GM18508 (cell line): ENCODE data around the gene ACTG1.

Source experiments
- ATAC-seq: cut with Tn5 transposase; IDR thresholded peaks from one replicate; pipeline ENCODE4 v1.9.1; 2021; ENCODE audit warnings: moderate number of reproducible peaks; ENCODE audit not compliant: insufficient read depth, unreplicated experiment

The ACTG1 gene

DNA sequence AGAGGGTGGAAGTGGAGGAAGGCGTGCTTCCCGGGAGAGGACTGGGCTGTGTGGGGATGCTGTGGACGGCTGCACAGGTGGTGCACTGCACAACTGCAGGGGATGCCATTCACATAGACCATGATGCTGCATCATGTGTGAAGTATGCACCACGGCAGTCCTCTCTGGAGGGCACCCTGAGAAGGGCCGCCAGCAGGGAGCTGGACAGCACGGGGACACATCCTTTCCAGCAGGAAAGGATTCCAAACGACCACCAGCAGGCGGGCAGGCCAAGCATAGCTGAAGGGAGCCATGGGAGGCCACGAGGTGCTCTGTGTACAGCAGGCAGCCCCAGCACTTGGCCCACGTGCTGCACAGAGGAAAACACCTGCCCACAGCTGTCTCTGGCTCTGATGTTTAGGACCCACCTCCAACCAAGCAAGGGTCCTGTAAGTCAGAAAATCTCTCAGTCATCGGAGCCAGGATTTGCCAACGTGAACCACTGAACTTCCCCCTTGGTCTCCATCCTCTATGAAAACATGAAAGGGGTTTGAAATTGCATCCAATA, 10.1 kb downstream of the ACTG1 start:
- ATAC-seq = no peak

DNA sequence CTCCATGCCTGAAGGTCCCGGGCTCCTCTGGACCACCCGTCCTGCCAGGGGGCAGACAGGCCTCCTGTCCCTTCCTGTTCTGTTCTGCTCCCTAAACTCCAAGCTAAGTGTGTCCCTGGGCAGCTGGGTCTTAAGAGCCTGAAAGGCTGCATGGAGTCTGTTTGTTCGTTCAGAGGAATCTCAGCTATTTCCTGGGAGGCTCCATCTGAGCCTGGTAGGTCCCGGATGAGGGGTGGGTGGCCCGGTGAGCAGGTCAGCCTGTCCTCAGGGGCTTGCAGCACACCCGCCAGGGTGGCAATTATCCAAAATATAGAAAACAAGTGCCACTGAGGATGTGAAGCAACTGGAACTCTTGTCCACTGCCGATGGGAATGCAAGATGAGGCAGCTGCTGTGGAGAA, 12.6 kb downstream of the ACTG1 start:
- no peak for ATAC-seq

DNA sequence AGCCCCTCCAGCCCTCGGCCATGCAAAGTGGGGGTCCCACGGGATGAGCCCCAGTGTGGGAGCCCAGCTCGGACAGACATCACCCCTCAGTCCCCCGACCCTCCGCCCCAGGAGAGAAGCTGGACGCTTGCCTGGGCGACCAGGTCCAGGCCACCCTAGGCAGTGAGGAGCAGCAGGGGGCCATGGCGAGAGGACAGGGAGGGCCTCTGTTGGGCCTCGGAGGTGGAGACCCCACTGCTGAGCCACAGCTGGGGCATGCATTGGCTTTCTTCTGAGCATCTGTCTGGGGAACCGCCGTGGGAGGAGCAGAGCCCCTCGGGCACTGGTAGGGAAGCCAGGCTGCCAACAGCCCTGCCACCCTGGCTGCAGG, 13.0 kb downstream of the ACTG1 start:
- ATAC-seq = no peak

DNA sequence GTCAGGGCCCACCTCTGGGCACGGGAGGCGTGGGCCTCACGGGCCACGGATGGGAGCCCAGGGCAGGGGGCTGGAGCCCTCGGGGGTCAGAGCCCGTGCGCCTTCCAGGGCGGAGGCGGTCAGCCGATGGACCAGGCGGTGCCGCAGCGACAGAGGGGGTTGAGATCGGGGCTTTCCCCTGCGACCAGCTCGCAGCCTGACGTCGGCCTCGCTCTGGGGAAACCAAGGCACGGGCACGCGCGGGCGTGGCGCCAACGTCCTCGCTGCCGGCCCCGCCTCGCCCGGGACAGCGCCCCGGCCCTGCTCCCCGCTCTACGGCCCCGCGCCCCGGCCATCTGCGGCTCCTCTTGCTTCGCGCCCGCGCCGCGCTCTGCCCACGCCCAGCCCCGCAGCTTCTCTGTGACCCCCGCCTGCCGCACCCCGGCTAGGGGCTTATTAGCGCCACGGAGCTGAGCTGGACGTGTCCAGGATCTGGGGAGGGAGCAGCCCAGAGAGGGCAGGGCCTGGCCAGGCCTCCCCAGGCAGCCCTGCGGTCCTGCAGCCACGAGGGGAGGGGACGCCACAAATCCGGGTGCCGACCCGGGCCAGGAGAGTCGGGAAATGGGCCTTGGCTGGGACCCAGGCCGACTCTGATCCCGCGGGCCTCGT, 13.5 kb downstream of the ACTG1 start:
- ATAC-seq = no peak

DNA sequence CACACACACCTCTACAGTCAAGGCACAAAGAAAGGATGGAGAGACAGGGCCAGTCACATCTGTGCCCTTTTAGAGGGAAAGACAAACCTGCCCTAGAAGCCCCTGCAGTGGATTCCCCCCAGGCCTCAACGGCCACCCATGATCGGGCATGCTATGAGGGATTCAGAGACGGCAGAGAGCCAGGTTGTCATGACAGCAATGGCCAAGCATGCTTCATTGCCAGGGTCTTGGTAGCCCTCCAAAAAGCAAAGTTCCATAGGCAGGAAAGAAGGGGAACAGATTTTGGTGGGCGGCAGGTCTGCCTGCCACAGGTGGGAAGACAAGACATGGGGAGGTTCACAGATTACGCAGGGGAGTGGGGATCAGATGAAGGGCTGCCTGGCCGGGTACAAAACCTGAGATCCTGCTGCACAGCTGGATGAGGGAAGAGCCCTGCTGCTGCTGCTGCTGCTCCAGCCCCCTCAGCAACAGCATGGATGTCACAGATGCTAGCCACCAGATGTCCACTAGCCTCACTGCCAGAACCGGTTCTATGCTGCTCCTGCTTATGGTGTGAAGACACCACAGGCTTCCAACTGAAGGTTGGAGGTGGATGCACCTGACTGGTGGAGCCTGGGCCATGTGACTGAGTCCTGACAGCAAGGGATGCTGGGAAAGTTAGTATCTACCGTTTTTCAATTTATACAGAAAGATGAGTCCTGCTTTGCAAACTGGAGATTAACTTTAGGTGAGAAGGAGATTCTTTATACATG, 17.8 kb downstream of the ACTG1 start:
- ATAC-seq = no peak

DNA sequence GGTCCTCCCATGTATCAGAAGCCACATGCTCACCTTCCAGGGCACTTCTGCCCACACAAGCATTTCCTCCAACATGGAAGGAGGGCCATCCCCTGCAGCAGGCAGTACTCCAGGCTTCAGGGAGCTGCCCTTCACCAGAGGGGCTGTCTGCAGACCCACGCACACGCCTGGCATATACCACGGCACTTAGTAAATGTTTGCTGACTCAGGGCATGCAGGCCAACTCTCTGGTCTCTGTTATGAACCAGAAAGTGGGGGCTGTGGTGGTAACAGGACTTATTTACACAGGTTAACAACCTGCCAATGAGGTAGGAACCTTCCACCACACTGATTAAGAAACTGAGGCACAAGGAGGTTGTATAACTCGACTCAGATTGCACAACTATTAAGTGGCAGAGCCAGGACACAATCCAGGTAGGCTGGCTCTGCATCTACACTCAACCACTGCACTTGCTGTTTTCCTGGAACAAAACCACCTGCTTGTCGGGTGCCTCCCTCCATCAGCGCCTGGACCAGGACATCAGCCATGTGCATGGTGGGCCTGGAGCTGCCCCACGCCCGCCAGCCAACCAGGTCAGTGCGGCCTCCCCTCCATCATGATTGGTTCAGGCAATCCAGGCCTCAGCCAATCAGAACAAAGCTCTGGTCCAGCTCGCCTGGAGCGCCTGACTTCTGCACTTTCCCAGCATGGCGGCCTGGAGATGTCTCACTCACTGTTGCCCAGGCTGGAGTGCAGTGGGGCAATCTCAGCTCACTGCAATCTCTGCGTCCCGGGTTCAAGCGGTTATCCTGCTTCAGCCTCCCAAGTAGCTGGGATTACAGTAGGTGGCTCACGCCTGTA, 19.2 kb downstream of the ACTG1 start:
- no peak for ATAC-seq

DNA sequence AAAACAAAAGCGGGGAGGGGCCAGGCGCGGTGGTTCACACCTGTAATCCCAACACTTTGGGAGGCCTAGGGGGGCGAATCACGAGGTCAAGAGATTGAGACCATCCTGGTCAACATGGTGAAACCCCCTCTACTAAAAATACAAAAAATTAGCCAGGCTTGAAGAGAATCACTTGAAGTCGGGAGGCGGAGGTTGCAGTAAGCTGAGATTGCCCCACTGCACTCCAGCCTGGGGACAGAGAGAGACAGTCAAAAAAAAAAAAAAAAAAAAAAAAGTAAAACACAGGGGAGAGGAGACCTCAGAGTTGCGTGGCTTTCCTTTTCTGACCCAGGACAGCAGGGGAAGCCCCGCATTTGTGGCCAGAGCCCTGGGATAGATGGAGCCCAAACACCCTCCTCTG, 19.9 kb downstream of the ACTG1 start:
- no peak for ATAC-seq

DNA sequence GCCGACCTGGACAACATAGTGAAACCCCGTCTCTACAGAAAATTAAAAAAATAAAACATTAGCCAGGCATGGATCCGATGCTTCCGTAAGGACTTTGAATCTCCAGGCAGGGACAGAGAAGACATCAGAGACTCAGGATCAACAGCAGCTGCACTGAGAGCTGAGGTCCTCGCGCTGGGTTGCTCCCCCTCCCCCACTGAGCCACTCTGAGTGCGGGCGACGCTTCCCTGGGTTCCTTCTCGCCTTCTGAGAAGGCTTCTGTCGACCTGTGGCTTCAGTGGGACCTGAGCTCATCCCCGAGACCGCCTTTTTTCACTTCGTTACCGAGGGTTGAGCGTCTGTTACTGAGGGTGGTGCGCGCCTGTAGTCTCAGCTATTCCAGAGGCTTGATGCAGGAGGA, 20.4 kb downstream of the ACTG1 start:
- no peak for ATAC-seq

DNA sequence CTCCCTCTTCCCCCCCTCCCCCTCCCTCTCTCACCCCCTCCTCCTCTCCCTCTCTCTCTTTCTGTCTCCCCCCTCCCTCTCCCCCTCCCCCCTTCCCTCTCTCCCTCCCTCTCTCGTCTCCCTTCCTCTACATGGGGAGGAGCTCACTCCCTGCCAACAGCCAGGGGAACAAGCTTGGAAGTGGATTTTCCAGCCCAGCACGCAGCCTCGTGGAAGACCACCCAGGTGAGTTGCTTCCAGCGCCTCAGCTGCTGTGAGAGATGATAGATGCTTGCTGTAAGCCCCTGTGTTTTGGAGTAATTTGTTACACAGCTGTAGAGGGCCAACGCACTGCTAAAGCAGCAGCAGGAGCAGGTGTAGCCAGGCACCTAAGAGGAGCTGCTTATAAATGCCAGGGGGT, 20.8 kb downstream of the ACTG1 start:
- ATAC-seq = no peak

DNA sequence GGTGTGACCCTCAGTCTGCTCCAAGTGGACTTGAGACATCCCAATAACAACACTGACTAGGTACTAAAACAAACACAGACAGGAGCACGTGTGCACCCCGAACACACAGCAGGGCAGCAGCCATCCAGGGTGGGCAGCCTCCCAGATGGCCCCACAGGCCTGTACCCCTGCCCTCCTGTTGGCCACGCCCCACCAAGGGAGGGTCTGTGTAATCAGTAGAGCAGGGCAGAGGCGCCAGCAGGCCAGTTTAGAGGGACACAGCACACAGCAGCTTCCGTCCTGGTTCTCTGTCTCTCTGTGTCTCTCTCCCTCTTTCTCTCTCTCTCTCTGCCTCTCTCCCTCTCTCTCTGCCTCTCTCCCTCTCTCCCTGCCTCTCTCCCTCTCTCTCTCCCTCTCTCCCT, 21.4 kb downstream of the ACTG1 start:
- no peak for ATAC-seq

DNA sequence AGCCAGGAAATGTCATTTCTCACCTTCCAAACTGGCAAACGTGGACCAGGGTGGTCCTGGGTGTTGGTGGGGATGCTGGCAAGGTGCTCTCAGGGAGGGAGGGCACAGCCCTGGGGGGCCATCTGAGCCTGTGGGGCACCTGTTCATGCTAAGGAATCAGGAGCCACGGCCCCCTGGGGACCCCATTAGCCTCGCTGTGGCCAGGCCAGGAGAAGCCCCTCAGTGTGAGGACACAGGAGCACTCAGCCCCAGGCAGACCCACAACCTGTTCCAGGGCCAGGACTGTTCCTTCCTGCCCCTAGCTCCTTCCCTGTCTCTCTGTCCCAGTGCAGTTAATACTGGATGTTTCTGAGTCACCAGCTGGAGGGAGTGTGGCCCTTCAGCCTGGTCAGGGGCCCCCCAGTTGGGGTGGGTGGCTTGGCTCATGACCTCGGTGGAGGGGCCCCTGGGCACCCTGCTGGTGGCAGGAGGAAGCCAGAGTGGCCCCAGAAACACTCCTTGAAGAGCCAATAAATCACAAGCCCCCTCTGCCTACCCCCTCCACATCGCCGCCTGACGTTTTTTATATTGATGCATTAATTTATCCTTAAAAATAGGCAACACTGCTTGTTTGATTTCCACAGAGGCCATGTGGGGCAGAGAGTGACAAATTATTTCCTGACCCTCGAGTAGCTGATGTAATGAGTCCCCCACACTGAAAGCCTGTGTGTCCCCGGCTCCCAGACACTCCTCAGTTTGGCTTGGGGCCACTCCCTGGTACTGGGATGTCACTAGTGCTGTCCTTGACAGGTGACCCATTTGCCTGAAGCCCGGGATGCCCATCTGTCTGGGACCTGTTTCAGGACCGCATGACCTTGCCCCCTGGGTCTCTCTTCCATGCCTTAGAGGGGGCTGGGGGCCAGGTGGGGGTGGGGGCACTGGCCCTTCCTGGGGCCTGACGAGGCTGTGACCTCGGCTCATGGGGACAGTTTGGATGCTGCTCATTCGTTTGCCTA, 22.3 kb downstream of the ACTG1 start:
- ATAC-seq = no peak

DNA sequence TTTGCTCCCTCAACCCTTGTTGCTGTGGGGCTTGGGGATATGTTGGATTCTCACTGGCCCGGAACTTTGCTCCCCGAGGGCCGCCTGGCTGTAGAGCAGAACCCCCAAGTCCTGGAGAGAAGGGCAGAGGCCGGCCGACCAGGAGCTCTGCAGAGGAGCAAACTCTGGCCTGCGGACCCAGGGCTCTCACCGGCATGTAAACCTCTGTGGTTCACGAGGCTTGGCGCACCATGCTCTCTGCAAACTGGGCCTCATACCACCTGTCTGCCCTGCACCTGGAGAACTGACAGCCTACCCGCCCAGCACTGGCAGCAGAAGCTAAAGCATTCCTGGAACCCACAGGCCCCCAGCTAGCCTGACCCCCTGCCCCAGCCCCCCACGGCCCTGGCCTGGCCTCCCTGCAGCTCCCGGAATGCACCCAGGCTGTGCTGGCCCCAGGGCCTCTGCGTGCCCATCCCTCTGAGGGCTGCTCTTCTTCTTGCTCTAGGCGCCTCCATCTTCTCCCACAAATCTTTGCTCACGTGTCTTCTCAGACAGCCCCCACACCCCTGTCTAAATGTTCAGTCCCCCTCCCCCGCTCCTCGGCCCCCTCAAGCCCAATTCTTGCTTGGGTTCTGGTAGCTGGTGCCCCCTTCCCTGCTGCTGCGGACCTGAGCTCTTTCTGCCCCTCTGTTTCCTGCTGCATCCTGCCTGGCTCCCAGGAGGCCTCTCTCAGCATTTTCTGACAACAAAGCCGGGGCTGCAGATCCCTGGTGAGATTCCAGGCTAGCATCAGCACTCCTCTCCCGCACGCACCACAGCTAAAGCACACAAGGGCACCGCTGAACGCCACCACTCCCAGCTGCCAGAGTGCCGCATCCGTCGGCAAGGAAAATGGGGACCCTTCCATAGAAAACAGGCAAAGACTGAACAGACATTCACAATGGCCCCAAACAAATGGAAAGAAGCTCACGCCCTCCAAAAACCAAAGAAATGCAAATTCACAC, 23.3 kb downstream of the ACTG1 start:
- ATAC-seq = no peak

DNA sequence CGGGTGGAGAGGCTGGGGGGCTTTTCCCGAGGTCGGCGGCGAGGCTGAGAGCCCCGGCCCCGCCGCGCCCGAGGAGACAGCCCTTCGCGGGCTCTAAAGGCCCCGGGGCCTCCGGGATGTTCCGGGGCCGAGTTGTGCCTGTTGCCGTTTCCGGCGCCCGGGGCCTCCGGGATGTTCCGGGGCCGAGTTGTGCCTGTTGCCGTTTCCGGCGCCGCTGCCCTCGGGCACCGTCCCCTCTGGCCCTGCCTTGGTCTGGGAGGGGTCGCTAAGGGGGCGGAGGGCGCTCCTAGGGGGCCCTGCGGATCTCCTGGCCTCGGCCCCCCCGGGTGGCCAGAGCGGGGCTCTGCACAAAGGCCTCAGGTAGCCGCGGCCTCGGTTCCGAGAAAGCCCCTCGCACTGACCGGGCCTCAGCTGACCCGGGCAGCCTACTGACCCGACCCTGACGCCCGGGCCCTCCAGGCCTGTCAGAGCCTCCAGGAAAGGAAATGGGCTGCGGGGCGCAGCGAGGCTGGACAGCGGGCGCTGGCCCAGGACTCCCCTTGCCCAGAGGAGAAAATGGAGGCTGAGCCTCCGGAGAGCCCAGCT, 24.2 kb downstream of the ACTG1 start:
- ATAC-seq = no peak

DNA sequence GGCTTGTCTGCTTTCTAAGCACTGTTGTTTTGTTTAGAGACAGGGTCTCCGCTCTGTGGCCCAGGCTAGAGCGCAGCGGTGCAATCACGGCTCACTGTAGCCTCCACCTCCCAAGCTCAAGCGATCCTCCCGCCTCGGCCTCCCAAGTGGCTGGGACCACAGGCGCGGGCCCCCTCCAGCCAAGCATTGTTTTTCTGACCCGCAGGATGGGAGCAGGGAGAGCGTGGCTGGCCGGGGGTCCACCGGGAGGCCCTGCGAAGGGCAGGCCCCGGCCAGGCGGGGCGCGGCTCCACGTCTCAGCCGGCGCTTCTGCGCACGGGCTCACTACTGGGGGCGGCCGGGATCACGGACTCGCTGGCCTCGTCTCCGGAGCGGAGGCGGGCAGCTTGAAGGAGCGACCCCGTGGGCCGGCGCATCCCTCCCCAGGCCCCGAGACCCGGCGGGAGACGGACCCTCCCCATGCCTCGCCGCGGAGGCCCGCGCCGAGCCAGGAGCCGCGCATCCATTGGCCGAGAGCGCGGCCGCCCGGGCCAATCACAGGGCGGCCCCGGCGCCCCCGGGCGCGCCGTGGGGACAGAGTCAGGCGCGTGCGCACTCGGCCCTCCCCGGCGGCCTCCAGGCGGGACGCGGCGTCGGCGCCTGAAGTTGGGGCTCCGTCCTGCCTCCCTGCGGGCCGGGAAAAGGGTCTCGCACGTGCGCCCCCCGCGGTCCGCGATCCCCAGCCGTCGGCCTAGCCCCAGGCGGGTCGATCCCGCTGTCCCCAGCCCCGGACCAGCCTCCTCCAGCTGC, 24.9 kb downstream of the ACTG1 start:
- no peak for ATAC-seq

DNA sequence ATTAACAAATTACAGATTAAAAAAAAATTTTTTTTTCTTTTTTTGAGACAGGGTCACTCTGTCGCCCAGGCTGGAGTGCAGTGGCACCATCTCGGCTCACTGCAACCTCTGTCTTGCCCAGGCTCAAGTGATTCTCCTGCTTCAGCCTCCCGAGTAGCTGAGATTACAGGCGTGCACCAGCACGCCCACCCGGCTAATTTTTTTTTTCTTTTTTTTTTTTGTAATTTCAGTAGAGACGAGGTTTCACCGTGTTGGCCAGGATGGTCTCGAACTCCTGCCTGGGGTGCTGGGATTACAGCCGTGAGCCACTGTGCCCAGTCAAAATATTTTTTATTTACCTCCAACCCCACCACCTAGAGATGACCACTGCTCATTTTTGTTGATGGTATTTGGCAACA, 25.5 kb downstream of the ACTG1 start:
- ATAC-seq = no peak

DNA sequence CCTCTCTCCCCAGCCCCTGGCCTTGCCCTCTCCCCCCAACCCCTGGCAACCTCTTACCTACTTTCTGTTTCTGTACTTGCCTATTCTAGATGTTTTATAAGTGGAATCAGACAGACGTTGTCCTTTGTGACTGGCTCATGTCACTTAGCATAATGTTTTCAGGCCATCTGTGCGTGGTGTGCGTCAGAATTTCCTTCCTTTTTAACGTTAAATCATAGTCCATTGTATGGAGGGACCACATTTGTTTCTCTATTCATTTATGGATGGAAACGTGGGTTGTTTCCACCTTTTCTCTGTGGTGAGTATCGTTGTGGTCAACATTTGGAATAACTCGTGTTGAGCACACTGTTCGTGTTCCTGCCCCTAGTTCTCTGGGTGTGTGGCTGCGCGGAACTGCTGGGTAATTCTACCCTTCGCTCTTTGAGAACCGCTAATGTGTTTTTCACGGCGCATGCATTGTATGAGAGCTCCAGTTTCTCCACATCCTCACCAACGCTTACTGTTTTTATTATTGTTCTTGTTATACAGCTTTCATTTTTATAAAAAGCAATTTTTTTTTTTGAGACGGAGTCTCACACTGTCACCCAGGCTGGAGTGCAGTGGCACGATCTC, 26.3 kb downstream of the ACTG1 start:
- no peak for ATAC-seq
